ENCODE measurements around the gene TMEM200A.

- TF ChIP-seq, protein P1, sequence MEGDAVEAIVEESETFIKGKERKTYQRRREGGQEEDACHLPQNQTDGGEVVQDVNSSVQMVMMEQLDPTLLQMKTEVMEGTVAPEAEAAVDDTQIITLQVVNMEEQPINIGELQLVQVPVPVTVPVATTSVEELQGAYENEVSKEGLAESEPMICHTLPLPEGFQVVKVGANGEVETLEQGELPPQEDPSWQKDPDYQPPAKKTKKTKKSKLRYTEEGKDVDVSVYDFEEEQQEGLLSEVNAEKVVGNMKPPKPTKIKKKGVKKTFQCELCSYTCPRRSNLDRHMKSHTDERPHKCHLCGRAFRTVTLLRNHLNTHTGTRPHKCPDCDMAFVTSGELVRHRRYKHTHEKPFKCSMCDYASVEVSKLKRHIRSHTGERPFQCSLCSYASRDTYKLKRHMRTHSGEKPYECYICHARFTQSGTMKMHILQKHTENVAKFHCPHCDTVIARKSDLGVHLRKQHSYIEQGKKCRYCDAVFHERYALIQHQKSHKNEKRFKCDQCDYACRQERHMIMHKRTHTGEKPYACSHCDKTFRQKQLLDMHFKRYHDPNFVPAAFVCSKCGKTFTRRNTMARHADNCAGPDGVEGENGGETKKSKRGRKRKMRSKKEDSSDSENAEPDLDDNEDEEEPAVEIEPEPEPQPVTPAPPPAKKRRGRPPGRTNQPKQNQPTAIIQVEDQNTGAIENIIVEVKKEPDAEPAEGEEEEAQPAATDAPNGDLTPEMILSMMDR (IDR thresholded peaks at IDR 0.05; ENCODE audit: borderline replicate concordance, extremely low read depth, low read length, poor library complexity, severe bottlenecking), result no peak
- no peak for TF ChIP-seq EZH2 (IDR thresholded peaks at IDR 0.05; ENCODE audit: borderline replicate concordance, low read depth, low read length, severe bottlenecking)
Observed at GRCh38 chr6:130424710-130425109, 58.9 kb downstream of the TMEM200A start.

Measured in DND-41 (cell line).